GM19099 (cell line): ENCODE measurements around the gene RIMS4.

Experiments used
- POLR2A ChIP-seq: IDR thresholded peaks from 3 replicates; pipeline ENCODE4 v1.6.1; 2011; ENCODE audit warnings: low read depth; ENCODE audit not compliant: insufficient read length; ENCODE audit errors: extremely low read depth

The RIMS4 gene

DNA sequence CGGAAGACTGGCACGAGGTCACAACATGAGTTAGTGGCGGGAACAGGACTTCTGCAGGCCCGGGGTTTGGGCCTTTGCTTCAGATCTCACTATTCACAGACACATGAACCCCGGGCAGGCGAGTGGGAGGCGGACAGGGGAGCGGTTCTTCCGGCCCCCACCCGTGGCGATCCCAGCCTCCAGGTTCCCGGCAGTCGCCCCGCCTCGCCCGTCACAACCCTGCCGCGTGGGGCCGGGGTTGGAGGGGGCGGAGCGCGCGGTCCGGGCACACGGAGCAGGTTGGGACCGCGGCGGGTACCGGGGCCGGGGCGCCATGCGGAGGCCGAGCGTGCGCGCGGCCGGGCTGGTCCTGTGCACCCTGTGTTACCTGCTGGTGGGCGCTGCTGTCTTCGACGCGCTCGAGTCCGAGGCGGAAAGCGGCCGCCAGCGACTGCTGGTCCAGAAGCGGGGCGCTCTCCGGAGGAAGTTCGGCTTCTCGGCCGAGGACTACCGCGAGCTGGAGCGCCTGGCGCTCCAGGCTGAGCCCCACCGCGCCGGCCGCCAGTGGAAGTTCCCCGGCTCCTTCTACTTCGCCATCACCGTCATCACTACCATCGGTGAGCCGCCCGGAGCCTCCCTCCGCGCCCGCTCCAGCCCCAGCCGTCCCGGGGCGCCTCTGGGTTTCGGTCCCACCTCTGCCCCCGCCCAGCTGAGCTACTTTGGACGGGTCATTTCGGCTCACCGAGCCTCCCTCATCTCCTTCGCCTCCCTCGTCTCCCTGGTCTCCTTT is 64.6 kb downstream of the RIMS4 start, which contains the start of gene KCNK15:
TSS of gene KCNK15 (plus strand) at position 268 of the 769 bp plus-strand sequence. CDS start at position 314, 46 bp downstream.
- no peak for TF ChIP-seq POLR2A

GRCh38 chr20:44745122-44745597 is 65.2 kb downstream of the RIMS4 start:
- TF ChIP-seq POLR2A, result no peak

GRCh38 chr20:44743916-44744655 is 66.3 kb downstream of the RIMS4 start:
- no peak for TF ChIP-seq POLR2A

GRCh38 chr20:44743080-44743701 is 67.2 kb downstream of the RIMS4 start:
- no peak for TF ChIP-seq POLR2A

- no peak for TF ChIP-seq POLR2A
Observed at GRCh38 chr20:44742304-44743079, 67.9 kb downstream of the RIMS4 start.

GRCh38 chr20:44739942-44740341 is 70.4 kb downstream of the RIMS4 start:
- TF ChIP-seq POLR2A, result no peak

DNA sequence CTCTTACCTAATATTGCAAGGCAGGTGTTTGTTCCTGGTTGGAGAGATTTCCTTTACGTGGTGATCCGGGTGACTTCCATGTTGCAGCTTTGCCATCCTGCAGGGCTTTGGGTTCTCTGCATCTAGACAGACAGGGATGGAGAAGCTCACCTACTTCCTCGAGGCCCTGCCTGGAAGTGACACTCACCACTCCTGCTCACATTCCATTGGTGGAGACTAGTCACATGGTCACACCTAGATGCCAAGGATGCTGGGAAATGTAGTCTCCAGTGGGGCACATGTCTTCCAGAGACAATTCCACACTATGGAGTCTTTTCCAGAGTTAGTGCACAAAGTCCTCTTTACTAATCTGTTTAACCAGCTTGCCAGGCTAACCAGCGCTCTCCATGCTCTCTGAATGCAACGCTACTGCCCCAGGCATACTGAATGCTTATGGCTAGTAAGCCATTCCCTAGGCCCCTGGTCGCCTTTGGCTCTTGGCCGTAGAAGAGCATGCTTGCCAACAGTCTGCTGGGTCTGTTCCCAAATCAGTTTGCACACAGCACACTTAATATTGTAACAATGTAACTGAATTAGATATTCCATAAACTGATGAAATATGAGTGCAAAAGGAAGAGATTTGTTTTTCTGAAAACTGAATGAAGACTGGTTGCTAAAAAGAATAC is 71.4 kb downstream of the RIMS4 start:
- no peak for TF ChIP-seq POLR2A

GRCh38 chr20:44737116-44737515 is 73.2 kb downstream of the RIMS4 start:
- no peak for TF ChIP-seq POLR2A

- TF ChIP-seq POLR2A, result no peak
Observed at GRCh38 chr20:44736170-44737021, 74.0 kb downstream of the RIMS4 start.

DNA sequence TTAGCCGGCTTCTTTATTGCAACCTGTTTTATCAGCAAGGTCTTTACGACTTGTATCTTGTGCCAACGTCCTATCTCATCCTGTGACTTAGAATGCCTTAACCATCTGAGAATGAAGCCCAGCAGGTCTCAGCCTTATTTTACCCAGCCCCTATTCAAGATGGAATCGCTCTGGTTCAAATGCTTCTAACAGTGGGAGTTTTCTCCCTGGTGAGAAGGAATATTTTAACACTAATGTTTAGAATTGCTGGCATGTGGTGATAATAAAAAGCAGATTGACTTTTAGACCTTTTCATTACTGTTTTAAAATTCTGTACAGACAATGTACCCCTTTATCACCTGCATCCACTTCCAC is 74.6 kb downstream of the RIMS4 start:
- TF ChIP-seq POLR2A, result no peak

- TF ChIP-seq POLR2A, result no peak
Observed at GRCh38 chr20:44734938-44735337, 75.4 kb downstream of the RIMS4 start.

DNA sequence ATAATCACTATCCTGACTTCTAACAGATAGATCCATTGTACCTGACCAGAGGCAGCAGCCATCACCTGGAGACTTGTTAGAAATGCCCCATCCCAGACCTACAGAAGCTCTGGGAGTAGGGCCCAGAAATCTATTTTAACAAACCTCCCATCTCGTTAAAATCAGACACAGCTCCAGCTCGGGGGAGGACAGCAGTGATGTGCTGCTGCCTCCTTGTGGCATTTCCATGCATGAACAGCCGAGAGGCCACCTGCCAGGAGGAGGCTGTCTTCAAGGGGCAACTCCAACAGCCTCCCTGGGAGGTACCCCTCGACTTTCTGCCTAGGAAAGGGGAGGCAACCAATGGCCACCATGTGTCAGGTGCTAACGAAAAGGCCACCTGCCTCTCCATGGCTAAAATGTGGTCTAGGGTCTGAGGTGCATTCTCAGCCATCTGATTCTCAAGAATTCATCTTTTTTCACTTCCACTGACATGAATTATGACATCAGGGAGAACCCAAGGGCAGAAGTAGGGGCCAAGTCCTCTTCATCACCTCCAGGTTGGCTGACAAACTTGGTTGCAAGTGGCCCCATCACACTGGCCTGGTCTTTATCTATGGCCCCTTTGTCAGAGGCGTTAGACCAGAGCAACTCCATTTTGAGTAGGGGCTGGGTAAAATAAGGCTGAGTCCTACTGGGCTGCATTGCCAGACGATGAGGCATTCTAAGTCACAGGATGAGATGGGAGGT is 76.8 kb downstream of the RIMS4 start:
- no peak for TF ChIP-seq POLR2A

DNA sequence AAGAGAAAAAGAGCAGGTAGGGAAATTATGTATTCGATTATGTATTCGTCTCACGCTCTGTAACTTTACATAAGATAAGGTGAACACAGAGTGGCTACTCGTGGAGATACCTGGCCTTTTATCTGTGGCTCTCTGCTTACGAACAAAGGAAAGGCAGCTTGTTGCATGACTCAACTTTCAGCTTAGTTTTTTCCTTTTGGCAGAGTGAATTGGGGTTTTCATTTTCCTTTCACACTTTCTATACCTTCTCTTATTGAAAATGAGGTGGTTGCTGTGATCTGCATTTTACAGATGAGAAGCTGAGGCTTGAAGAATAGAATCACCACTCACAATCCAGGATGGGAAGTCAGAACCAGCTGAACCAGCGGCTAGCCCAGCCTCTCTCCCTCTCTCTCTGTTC is 78.0 kb downstream of the RIMS4 start:
- TF ChIP-seq POLR2A, result no peak
